Measurements from ENCODE around the gene UNC13A. TPM values are rescaled to one million over a fixed set of nuclear protein-coding genes. Genes with fewer than 3 reads are reported as not detected.
"Not testable (repeated sequence)": the region's sequence is repeated elsewhere in the genome, so short reads cannot be mapped to it uniquely, and the experiment has no call there.

UNC13A gene
- total RNA-seq, 4 donors from 2014 or later = 0.21 to 0.78 (median 0.41) TPM

GRCh38 chr19:17598953-17599352 lies 89.2 kb downstream of the UNC13A start:
- H3K4me1 ChIP-seq = peaks cover 0 to 12% (median 0%) of the 10 kb centered on the region in 4 donors
- WGBS, 2 donors = 82 to 90% methylated on average over 9 of the region's 9 CpGs
- no peaks in the 10 kb centered on the region for H3K9me3 ChIP-seq
- no peak overlapping the region for H3K4me3 ChIP-seq
- H3K36me3 ChIP-seq = no peaks in the 10 kb centered on the region
- TF ChIP-seq EP300 (IDR thresholded peaks at IDR 0.05) (no peak), POLR2A (IDR thresholded peaks at IDR 0.05) (no peak)
- TF ChIP-seq, protein P1, sequence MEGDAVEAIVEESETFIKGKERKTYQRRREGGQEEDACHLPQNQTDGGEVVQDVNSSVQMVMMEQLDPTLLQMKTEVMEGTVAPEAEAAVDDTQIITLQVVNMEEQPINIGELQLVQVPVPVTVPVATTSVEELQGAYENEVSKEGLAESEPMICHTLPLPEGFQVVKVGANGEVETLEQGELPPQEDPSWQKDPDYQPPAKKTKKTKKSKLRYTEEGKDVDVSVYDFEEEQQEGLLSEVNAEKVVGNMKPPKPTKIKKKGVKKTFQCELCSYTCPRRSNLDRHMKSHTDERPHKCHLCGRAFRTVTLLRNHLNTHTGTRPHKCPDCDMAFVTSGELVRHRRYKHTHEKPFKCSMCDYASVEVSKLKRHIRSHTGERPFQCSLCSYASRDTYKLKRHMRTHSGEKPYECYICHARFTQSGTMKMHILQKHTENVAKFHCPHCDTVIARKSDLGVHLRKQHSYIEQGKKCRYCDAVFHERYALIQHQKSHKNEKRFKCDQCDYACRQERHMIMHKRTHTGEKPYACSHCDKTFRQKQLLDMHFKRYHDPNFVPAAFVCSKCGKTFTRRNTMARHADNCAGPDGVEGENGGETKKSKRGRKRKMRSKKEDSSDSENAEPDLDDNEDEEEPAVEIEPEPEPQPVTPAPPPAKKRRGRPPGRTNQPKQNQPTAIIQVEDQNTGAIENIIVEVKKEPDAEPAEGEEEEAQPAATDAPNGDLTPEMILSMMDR (IDR thresholded peaks at IDR 0.05) = no peak
- peaks cover 0 to 17% of the 10 kb centered on the region in 2 donors for H3K27me3 ChIP-seq
- no peak overlapping the region for H3K27ac ChIP-seq
- DNase-seq (ENCODE audit: low spot score in 2 of 2) = no peak

GRCh38 chr19:17598063-17598462 lies 90.1 kb downstream of the UNC13A start:
- H3K36me3 ChIP-seq; H3K4me3 ChIP-seq; H3K9me3 ChIP-seq; H3K27ac ChIP-seq; DNase-seq (ENCODE audit: low spot score in 2 of 2): not testable (repeated sequence)
- Histone ChIP-seq H3K27me3 (peaks cover 0 to 15% of the 10 kb centered on the region in 2 donors), H3K4me1 (peaks cover 0 to 12% (median 0%) of the 10 kb centered on the region in 4 donors)
- 88 to 89% methylated on average over 8 of the region's 8 CpGs for WGBS, 2 donors

GRCh38 chr19:17594296-17594695 lies 93.9 kb downstream of the UNC13A start:
- H3K27me3 ChIP-seq; H3K9me3 ChIP-seq; DNase-seq (ENCODE audit: low spot score in 2 of 2); H3K4me1 ChIP-seq; H3K4me3 ChIP-seq; H3K27ac ChIP-seq; H3K36me3 ChIP-seq: not testable (repeated sequence)
- WGBS, 2 donors = 88 to 91% methylated on average over 7 of the region's 7 CpGs

DNA sequence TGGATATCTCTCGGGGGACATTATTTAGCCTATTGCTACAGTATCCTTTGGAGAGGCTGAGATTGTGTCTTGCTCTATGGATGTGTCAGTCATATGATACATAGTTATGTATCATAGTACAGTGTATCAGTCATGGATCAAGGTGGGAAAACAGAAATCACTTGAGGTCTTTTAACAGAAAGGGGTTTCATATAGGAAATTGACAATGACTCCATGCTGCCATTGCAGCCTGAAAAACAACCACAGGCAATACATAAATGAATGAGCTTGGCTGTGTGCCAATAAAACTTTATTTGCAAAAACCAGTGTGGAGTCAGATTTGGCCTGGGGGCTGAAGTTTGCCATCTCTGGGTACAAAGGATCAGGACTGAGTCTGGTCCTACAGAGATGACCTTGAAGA lies 97.3 kb downstream of the UNC13A start:
- WGBS, 2 donors = 86 to 96% methylated on average over 1 of the region's 1 CpG
- no peaks in the 10 kb centered on the region for H3K27me3 ChIP-seq
- H3K4me1 ChIP-seq = no peaks in the 10 kb centered on the region
- H3K36me3 ChIP-seq = no peaks in the 10 kb centered on the region
- TF ChIP-seq, protein P1 (IDR thresholded peaks at IDR 0.05) = no peak
- TF ChIP-seq EP300 (IDR thresholded peaks at IDR 0.05) = no peak
- TF ChIP-seq POLR2A (IDR thresholded peaks at IDR 0.05) = no peak
- no peaks in the 10 kb centered on the region for H3K9me3 ChIP-seq
- H3K4me3 ChIP-seq = no peak overlapping the region
- DNase-seq (ENCODE audit: low spot score in 2 of 2) = no peak
- no peak overlapping the region for H3K27ac ChIP-seq

GRCh38 chr19:17585395-17585794 lies 102.8 kb downstream of the UNC13A start:
- H3K9me3 ChIP-seq; H3K27ac ChIP-seq; H3K4me1 ChIP-seq; H3K27me3 ChIP-seq; DNase-seq (ENCODE audit: low spot score in 2 of 2); H3K4me3 ChIP-seq: not testable (repeated sequence)
- peaks cover 0 to 27% (median 0%) of the 10 kb centered on the region in 3 donors for H3K36me3 ChIP-seq
- 62 to 65% methylated on average over 7 of the region's 7 CpGs for WGBS, 2 donors

DNA sequence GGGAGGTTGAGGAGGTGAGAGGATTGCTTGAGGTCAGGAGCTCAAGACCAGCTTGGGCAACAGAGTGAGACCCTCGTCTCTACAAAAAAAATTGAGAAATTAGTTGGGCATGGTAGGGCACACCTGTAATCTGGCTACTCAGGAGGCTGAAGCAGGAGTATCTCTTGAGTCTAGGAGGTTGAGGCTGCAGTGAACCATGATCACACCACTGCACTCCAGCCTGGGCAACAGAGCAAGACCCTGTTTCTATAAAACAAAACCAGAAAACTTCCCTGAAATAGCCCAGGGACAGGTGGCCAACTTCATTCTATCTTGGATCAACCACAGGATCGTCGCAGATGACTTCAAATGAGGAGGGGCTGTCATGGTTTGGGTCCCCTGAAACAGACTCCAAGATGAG lies 104.0 kb downstream of the UNC13A start:
- Histone ChIP-seq H3K27me3 (no peaks in the 10 kb centered on the region), H3K9me3 (no peaks in the 10 kb centered on the region), H3K4me3 (no peak overlapping the region), H3K36me3 (peaks cover 0 to 40% (median 0%) of the 10 kb centered on the region in 3 donors), H3K27ac (no peak overlapping the region), H3K4me1 (peaks cover 0 to 16% (median 0%) of the 10 kb centered on the region in 4 donors)
- TF ChIP-seq EP300 (IDR thresholded peaks at IDR 0.05) (no peak), POLR2A (IDR thresholded peaks at IDR 0.05) (no peak)
- 75 to 83% methylated on average over 3 of the region's 3 CpGs for WGBS, 2 donors
- DNase-seq (ENCODE audit: low spot score in 2 of 2) = no peak

DNA sequence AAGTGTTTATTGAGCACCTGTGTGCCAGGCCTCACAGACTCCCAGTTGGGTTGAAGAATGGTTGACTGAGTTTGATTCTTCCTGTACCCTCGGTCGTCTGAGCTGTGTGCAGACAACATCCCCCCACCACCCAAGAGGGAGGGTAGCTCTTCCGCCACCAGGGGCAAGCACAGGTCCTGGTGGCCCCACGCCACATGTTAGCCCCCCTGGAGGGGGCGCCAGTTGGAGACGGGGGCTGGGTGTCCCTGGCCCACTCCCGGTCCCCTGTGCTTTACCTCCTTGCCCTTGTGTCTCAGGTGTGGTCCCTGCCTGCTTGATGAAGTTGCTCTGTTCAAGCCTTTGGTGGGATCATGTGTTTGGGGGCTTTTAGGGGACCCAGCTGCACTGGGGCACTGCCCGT lies 105.5 kb downstream of the UNC13A start:
- no peaks in the 10 kb centered on the region for H3K9me3 ChIP-seq
- H3K36me3 ChIP-seq = peaks cover 0 to 55% (median 6%) of the 10 kb centered on the region in 3 donors
- no peak overlapping the region for H3K4me3 ChIP-seq
- no peak for TF ChIP-seq POLR2A (IDR thresholded peaks at IDR 0.05)
- TF ChIP-seq EP300 (IDR thresholded peaks at IDR 0.05) = no peak
- TF ChIP-seq, protein P1 (IDR thresholded peaks at IDR 0.05) = no peak
- H3K4me1 ChIP-seq = peaks cover 0 to 18% (median 0%) of the 10 kb centered on the region in 4 donors
- WGBS, 2 donors = 74 to 81% methylated on average over 6 to 7 of the region's 8 CpGs
- no peak for DNase-seq (ENCODE audit: low spot score in 2 of 2)
- no peaks in the 10 kb centered on the region for H3K27me3 ChIP-seq
- no peak overlapping the region for H3K27ac ChIP-seq

Measured in tibial nerve (tissue), 4 donors.